Measurements from ENCODE around the gene POLR1A. TPM values are rescaled to one million over a fixed set of nuclear protein-coding genes. Genes with fewer than 3 reads are reported as not detected.

The POLR1A gene
- total RNA-seq, 3 donors from 2014 or later, result 12.4 to 19.4 (median 13.1) TPM

- H3K27ac ChIP-seq, result no peak overlapping the region
- DNase-seq (ENCODE audit: low spot score in 2 of 2), result no peak
- no peak for TF ChIP-seq POLR2A (IDR thresholded peaks at IDR 0.05)
- TF ChIP-seq CTCF (IDR thresholded peaks at IDR 0.05), result no peak
- no peak for TF ChIP-seq POLR2AphosphoS5 (IDR thresholded peaks at IDR 0.05)
- intact Hi-C loops (cut with DNase I; ENCODE audit: low total_unique reads), result no loop called here
- H3K4me1 ChIP-seq, result no peaks in the 10 kb centered on the region
- peaks cover 7% of the 10 kb centered on the region for H3K36me3 ChIP-seq
- no peaks in the 10 kb centered on the region for H3K9me3 ChIP-seq
- no peaks in the 10 kb centered on the region for H3K27me3 ChIP-seq
- no peak overlapping the region for H3K4me3 ChIP-seq
Observed at GRCh38 chr2:86094229-86094628, 11.5 kb downstream of the POLR1A start.

- no peak overlapping the region for H3K27ac ChIP-seq
- no peaks in the 10 kb centered on the region for H3K4me1 ChIP-seq
- H3K36me3 ChIP-seq, result no peaks in the 10 kb centered on the region
- TF ChIP-seq POLR2A (IDR thresholded peaks at IDR 0.05) (no peak), CTCF (IDR thresholded peaks at IDR 0.05) (no peak), POLR2AphosphoS5 (IDR thresholded peaks at IDR 0.05) (no peak)
- no peak overlapping the region for H3K4me3 ChIP-seq
- H3K9me3 ChIP-seq, result no peaks in the 10 kb centered on the region
- intact Hi-C loops (cut with DNase I; ENCODE audit: low total_unique reads), result no loop called here
- DNase-seq (ENCODE audit: low spot score in 2 of 2), result no peak
- no peaks in the 10 kb centered on the region for H3K27me3 ChIP-seq
Observed at GRCh38 chr2:86087936-86088850, 17.5 kb downstream of the POLR1A start.

DNA sequence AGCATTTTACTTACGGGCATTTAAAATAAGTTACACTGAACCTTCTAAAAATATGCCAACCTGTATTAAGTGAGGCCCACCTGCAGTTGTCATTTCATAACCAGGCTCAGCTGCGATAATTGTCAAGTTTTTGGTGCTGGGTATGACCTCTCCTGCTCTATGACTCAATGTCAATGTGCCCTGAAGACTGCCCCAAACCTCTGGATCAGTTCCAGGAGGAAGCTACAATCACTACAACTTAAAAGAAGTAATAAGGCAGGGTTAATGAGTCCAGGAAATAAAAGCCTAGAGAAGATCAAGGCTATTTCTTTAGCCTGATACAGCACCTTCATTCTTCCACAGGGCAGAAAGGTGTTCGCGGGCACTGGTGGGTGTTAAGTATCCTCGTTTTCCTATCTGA, 22.9 kb downstream of the POLR1A start:
- Histone ChIP-seq H3K9me3 (no peaks in the 10 kb centered on the region), H3K4me3 (no peak overlapping the region), H3K4me1 (no peaks in the 10 kb centered on the region), H3K27ac (no peak overlapping the region), H3K36me3 (no peaks in the 10 kb centered on the region), H3K27me3 (no peaks in the 10 kb centered on the region)
- no peak for DNase-seq (ENCODE audit: low spot score in 2 of 2)
- intact Hi-C loops (cut with DNase I; ENCODE audit: low total_unique reads), result loop anchor here (5.0 kb wide), 1 partner anchor 260 kb away; no protein-coding TSS in a partner anchor
- TF ChIP-seq POLR2A (IDR thresholded peaks at IDR 0.05), result no peak
- no peak for TF ChIP-seq CTCF (IDR thresholded peaks at IDR 0.05)
- no peak for TF ChIP-seq POLR2AphosphoS5 (IDR thresholded peaks at IDR 0.05)

GRCh38 chr2:86081724-86082123, 24.0 kb downstream of the POLR1A start:
- DNase-seq (ENCODE audit: low spot score in 2 of 2), result no peak
- H3K4me3 ChIP-seq, result no peak overlapping the region
- intact Hi-C loops (cut with DNase I; ENCODE audit: low total_unique reads), result loop anchor here (5.0 kb wide), 1 partner anchor 259 kb away; no protein-coding TSS in a partner anchor
- H3K27me3 ChIP-seq, result no peaks in the 10 kb centered on the region
- no peaks in the 10 kb centered on the region for H3K4me1 ChIP-seq
- H3K9me3 ChIP-seq, result no peaks in the 10 kb centered on the region
- no peaks in the 10 kb centered on the region for H3K36me3 ChIP-seq
- TF ChIP-seq POLR2A (IDR thresholded peaks at IDR 0.05), result no peak
- no peak for TF ChIP-seq POLR2AphosphoS5 (IDR thresholded peaks at IDR 0.05)
- TF ChIP-seq CTCF (IDR thresholded peaks at IDR 0.05), result no peak
- no peak overlapping the region for H3K27ac ChIP-seq
